Measurements from ENCODE around the gene LIMD2.

Gene LIMD2

DNA sequence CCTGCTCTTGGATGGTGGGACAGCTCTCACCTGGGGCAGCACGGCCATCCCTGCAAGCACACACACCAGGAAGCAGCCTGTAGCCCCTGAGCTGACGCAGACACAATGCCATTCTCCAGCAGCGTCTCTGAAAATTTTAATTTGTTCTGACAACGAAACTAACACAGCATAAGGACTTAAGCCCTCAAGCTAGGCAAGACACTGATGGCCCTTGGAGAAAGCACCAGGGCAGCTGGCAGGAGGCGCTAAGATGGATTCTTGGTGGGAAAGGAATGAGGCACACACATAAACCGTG is 2.7 kb upstream of the LIMD2 start:
- H3K9me3 ChIP-seq (ENCODE audit: control extremely low read depth in 1 of 5, control insufficient read depth in 4 of 5, insufficient read depth in 2 of 5, low read depth in 1 of 5, low read length in 4 of 5), result no peaks in the 10 kb centered on the region
- POLR2A ChIA-PET, result no interaction called here
- 82% methylated on average over 6 of the region's 6 CpGs for WGBS (ENCODE audit: insufficient coverage)
- peaks cover 7 to 74% (median 59%) of the 10 kb centered on the region in 4 experiments for H3K4me1 ChIP-seq (ENCODE audit: control extremely low read depth in 1 of 4, control insufficient read depth in 4 of 4, insufficient read depth in 4 of 4, low read length in 3 of 4)
- DNase-seq, result no peak
- peaks cover 0 to 43% (median 24%) of the 10 kb centered on the region in 4 experiments for H3K36me3 ChIP-seq (ENCODE audit: control insufficient read depth in 4 of 4, insufficient read depth in 4 of 4, low read length in 3 of 4)
- H3K27ac ChIP-seq (ENCODE audit: insufficient read depth in 1 of 2, low read depth in 1 of 2, low read length in 2 of 2, poor library complexity in 1 of 2, severe bottlenecking in 2 of 2), result peak overlapping the region in 1 of 2 experiments; percentile 56
- no peaks in the 10 kb centered on the region for H3K27me3 ChIP-seq (replicated peaks in 2 of 5; ENCODE audit: control insufficient read depth in 4 of 5, insufficient read depth in 5 of 5, low read length in 4 of 5)
- peak overlapping the region in 4 of 7 experiments; percentile 37 to 73 (median 56) for H3K4me3 ChIP-seq (ENCODE audit: control insufficient read depth in 1 of 7, extremely low read depth in 1 of 7, insufficient read depth in 4 of 7, low read depth in 2 of 7, low read length in 6 of 7)
- CTCF ChIA-PET, result interaction anchor here (0.7 to 3.6 kb wide), 9 partner anchors 9 to 279 kb away, joined by 3 to 17 read pairs (median 4); no protein-coding TSS in a partner anchor

- 36% methylated on average over 6 of the region's 19 CpGs for WGBS (ENCODE audit: insufficient coverage)
- H3K4me1 ChIP-seq (ENCODE audit: control extremely low read depth in 1 of 4, control insufficient read depth in 4 of 4, insufficient read depth in 4 of 4, low read length in 3 of 4), result peaks cover 7 to 78% (median 65%) of the 10 kb centered on the region in 4 experiments
- H3K9me3 ChIP-seq (ENCODE audit: control extremely low read depth in 1 of 5, control insufficient read depth in 4 of 5, insufficient read depth in 2 of 5, low read depth in 1 of 5, low read length in 4 of 5), result no peaks in the 10 kb centered on the region
- H3K4me3 ChIP-seq (ENCODE audit: control insufficient read depth in 1 of 7, extremely low read depth in 1 of 7, insufficient read depth in 4 of 7, low read depth in 2 of 7, low read length in 6 of 7), result peak overlapping the region in 6 of 7 experiments; percentile 34 to 77 (median 66)
- peak overlapping the region; percentile 58 to 61 for H3K27ac ChIP-seq (ENCODE audit: insufficient read depth in 1 of 2, low read depth in 1 of 2, low read length in 2 of 2, poor library complexity in 1 of 2, severe bottlenecking in 2 of 2)
- CTCF ChIA-PET, result interaction anchor here (0.7 to 3.6 kb wide), 10 partner anchors 9 to 278 kb away, joined by 3 to 17 read pairs (median 4); no protein-coding TSS in a partner anchor
- POLR2A ChIA-PET, result interaction anchor here (0.9 to 3.2 kb wide), 3 partner anchors 8 to 137 kb away, joined by 3 to 14 read pairs (median 5); partner anchors contain the start of genes CCDC47 and DDX42
- H3K27me3 ChIP-seq (replicated peaks in 2 of 5; ENCODE audit: control insufficient read depth in 4 of 5, insufficient read depth in 5 of 5, low read length in 4 of 5), result no peaks in the 10 kb centered on the region
- DNase-seq, result peak; percentile 47 to 87 (median 86)
- peaks cover 0 to 46% (median 27%) of the 10 kb centered on the region in 4 experiments for H3K36me3 ChIP-seq (ENCODE audit: control insufficient read depth in 4 of 4, insufficient read depth in 4 of 4, low read length in 3 of 4)
Observed at GRCh38 chr17:63701868-63702720, 2.2 kb upstream of the LIMD2 start.

DNA sequence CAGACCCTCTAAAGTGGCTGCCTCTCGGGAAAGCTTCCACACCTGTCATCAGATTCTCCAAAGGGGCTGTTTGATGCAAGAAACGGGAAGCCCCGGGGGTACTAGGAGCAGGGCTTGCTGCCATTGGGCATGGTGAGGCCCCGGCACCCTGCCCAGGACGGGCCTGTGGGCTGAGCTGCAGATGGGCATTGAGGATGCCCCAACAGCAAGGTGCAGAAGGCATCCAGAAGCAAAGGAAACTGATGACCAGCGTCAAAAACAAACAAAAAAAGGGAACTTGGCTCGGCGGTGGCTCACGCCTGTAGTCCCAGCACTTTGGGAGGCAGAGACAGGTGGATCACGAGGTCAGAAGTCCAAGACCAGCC is 1.5 kb upstream of the LIMD2 start:
- POLR2A ChIA-PET, result interaction anchor here (0.9 to 3.2 kb wide), 3 partner anchors 9 to 138 kb away, joined by 3 to 14 read pairs (median 5); partner anchors contain the start of genes CCDC47 and DDX42
- Histone ChIP-seq H3K4me1 (ENCODE audit: control extremely low read depth in 1 of 4, control insufficient read depth in 4 of 4, insufficient read depth in 4 of 4, low read length in 3 of 4) (peaks cover 7 to 78% (median 68%) of the 10 kb centered on the region in 4 experiments), H3K27ac (ENCODE audit: insufficient read depth in 1 of 2, low read depth in 1 of 2, low read length in 2 of 2, poor library complexity in 1 of 2, severe bottlenecking in 2 of 2) (peak overlapping the region in 1 of 2 experiments; percentile 61), H3K4me3 (ENCODE audit: control insufficient read depth in 1 of 7, extremely low read depth in 1 of 7, insufficient read depth in 4 of 7, low read depth in 2 of 7, low read length in 6 of 7) (peak overlapping the region in 6 of 7 experiments; percentile 34 to 77 (median 66)), H3K36me3 (ENCODE audit: control insufficient read depth in 4 of 4, insufficient read depth in 4 of 4, low read length in 3 of 4) (peaks cover 3 to 51% (median 30%) of the 10 kb centered on the region in 4 experiments), H3K9me3 (ENCODE audit: control extremely low read depth in 1 of 5, control insufficient read depth in 4 of 5, insufficient read depth in 2 of 5, low read depth in 1 of 5, low read length in 4 of 5) (no peaks in the 10 kb centered on the region), H3K27me3 (replicated peaks in 2 of 5; ENCODE audit: control insufficient read depth in 4 of 5, insufficient read depth in 5 of 5, low read length in 4 of 5) (no peaks in the 10 kb centered on the region)
- peak in 2 of 3 donors; percentile 70 to 75 for DNase-seq
- CTCF ChIA-PET, result interaction anchor here (0.7 to 2.0 kb wide), 9 partner anchors 9 to 278 kb away, joined by 3 to 6 read pairs (median 3); partner anchors contain the start of gene DDX42
- 16% methylated on average over 10 of the region's 10 CpGs for WGBS (ENCODE audit: insufficient coverage)

GRCh38 chr17:63700528-63701455 is 867 bp upstream of the LIMD2 start:
- POLR2A ChIA-PET, result interaction anchor here (0.8 to 3.2 kb wide), 5 partner anchors 9 to 74 kb away, joined by 3 to 14 read pairs (median 6); partner anchors contain the start of genes CCDC47, DDX42 and STRADA
- Histone ChIP-seq H3K9me3 (ENCODE audit: control extremely low read depth in 1 of 5, control insufficient read depth in 4 of 5, insufficient read depth in 2 of 5, low read depth in 1 of 5, low read length in 4 of 5) (no peaks in the 10 kb centered on the region), H3K27ac (ENCODE audit: insufficient read depth in 1 of 2, low read depth in 1 of 2, low read length in 2 of 2, poor library complexity in 1 of 2, severe bottlenecking in 2 of 2) (peak overlapping the region; percentile 61 to 64), H3K4me1 (ENCODE audit: control extremely low read depth in 1 of 4, control insufficient read depth in 4 of 4, insufficient read depth in 4 of 4, low read length in 3 of 4) (peaks cover 4 to 77% (median 65%) of the 10 kb centered on the region in 4 experiments), H3K36me3 (ENCODE audit: control insufficient read depth in 4 of 4, insufficient read depth in 4 of 4, low read length in 3 of 4) (peaks cover 3 to 56% (median 35%) of the 10 kb centered on the region in 4 experiments), H3K27me3 (replicated peaks in 2 of 5; ENCODE audit: control insufficient read depth in 4 of 5, insufficient read depth in 5 of 5, low read length in 4 of 5) (no peaks in the 10 kb centered on the region), H3K4me3 (ENCODE audit: control insufficient read depth in 1 of 7, extremely low read depth in 1 of 7, insufficient read depth in 4 of 7, low read depth in 2 of 7, low read length in 6 of 7) (peak overlapping the region; percentile 44 to 77 (median 60))
- 4% methylated on average over 74 of the region's 88 CpGs for WGBS (ENCODE audit: insufficient coverage)
- CTCF ChIA-PET, result interaction anchor here (0.7 to 2.0 kb wide), 9 partner anchors 9 to 277 kb away, joined by 3 to 6 read pairs (median 3); partner anchors contain the start of gene DDX42
- DNase-seq, result peak; percentile 68 to 81 (median 69)

DNA sequence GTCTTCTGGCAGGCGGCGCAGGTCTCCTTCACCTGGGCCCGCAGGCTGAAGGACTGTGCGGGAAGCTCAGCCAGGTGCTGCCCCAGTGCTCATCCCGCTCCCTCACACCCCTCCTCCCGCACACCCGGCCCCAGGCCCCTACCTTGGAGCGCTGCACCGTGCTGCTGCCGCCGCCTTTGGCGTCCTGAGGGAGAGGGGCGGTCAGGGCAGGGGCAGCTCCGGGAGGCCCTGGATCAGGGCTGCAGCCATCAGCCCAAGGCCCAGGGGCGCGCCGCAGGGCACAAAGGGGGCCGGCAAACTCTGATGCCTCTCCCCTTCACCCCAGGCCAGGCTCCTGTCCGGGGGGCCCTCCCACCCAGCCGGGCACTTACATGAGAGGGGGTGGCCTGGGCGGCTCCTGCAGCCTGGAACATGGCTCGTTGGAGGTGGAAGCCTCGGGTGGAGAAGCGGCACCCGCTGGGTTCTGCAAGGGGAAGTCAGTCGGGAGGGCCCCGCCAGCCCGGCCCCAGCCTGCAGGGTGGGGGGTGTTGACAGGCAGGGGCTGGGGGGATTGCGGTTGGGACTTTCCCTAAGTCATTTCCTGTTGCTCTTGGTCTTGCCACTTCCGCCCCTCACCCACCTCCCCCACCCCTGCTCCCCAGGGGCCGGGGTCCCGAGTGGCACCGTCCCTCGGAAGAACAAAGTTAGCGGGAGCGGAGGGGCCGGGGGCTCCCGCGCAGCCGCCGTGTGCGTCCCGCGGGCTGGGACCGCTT is 863 bp downstream of the LIMD2 start:
- DNase-seq, result peak; percentile 93 to 98 (median 98)
- peak overlapping the region; percentile 64 to 88 (median 76) for H3K4me3 ChIP-seq (ENCODE audit: control insufficient read depth in 1 of 7, extremely low read depth in 1 of 7, insufficient read depth in 4 of 7, low read depth in 2 of 7, low read length in 6 of 7)
- POLR2A ChIA-PET, result interaction anchor here (0.6 to 3.2 kb wide), 10 partner anchors 11 to 955 kb away, joined by 3 to 14 read pairs (median 4); partner anchors contain the start of genes CCDC47, DDX42, MAP3K3 and STRADA
- H3K27ac ChIP-seq (ENCODE audit: insufficient read depth in 1 of 2, low read depth in 1 of 2, low read length in 2 of 2, poor library complexity in 1 of 2, severe bottlenecking in 2 of 2), result peak overlapping the region; percentile 81 to 89
- CTCF ChIA-PET, result interaction anchor here (0.9 to 7.7 kb wide), 11 partner anchors 12 to 273 kb away, joined by 3 to 111 read pairs (median 7); no protein-coding TSS in a partner anchor
- peaks cover 4 to 78% (median 61%) of the 10 kb centered on the region in 4 experiments for H3K4me1 ChIP-seq (ENCODE audit: control extremely low read depth in 1 of 4, control insufficient read depth in 4 of 4, insufficient read depth in 4 of 4, low read length in 3 of 4)
- H3K9me3 ChIP-seq (ENCODE audit: control extremely low read depth in 1 of 5, control insufficient read depth in 4 of 5, insufficient read depth in 2 of 5, low read depth in 1 of 5, low read length in 4 of 5), result no peaks in the 10 kb centered on the region
- H3K27me3 ChIP-seq (replicated peaks in 2 of 5; ENCODE audit: control insufficient read depth in 4 of 5, insufficient read depth in 5 of 5, low read length in 4 of 5), result no peaks in the 10 kb centered on the region
- WGBS (ENCODE audit: insufficient coverage), result 0% methylated on average over 21 of the region's 45 CpGs
- H3K36me3 ChIP-seq (ENCODE audit: control insufficient read depth in 4 of 4, insufficient read depth in 4 of 4, low read length in 3 of 4), result peaks cover 3 to 50% (median 30%) of the 10 kb centered on the region in 4 experiments
